ENCODE measurements around the gene KDM2B.
A peak's percentile ranks its signal among the peaks of the same experiment; 100 is the strongest.

Gene KDM2B

GRCh38 chr12:121400332-121401139 lies 180.3 kb downstream of the KDM2B start:
- peak; percentile 5 for TF ChIP-seq CTCF (IDR thresholded peaks at IDR 0.05; ENCODE audit: low read depth, low read length, missing control alignments)
- in situ Hi-C loops (cut with HindIII; ENCODE audit: low sequenced_read_pairs) = no loop called here
- peak overlapping the region; percentile 93 for H3K4me3 ChIP-seq (ENCODE audit: low read depth, low read length)
- DNase-seq (ENCODE audit: low read depth) = no peak

- in situ Hi-C loops (cut with HindIII; ENCODE audit: low sequenced_read_pairs) = no loop called here
- peak within 1 kb of the TSS; percentile 93 for H3K4me3 ChIP-seq (ENCODE audit: low read depth, low read length)
- TF ChIP-seq CTCF (IDR thresholded peaks at IDR 0.05; ENCODE audit: low read depth, low read length, missing control alignments) = no peak
- DNase-seq (ENCODE audit: low read depth) = peak; percentile 94
Observed at GRCh38 chr12:121399391-121400331, 181.2 kb downstream of the KDM2B start, which contains the start of gene RNF34. TSS of gene RNF34 (plus strand) at chr12:121400118. CDS start at chr12:121400213, 95 bp downstream.

- DNase-seq (ENCODE audit: low read depth) = no peak
- no peak overlapping the region for H3K4me3 ChIP-seq (ENCODE audit: low read depth, low read length)
- TF ChIP-seq CTCF (IDR thresholded peaks at IDR 0.05; ENCODE audit: low read depth, low read length, missing control alignments) = no peak
- in situ Hi-C loops (cut with HindIII; ENCODE audit: low sequenced_read_pairs) = no loop called here
Observed at GRCh38 chr12:121398355-121398754, 182.5 kb downstream of the KDM2B start.

GRCh38 chr12:121397521-121397920 lies 183.3 kb downstream of the KDM2B start:
- no peak overlapping the region for H3K4me3 ChIP-seq (ENCODE audit: low read depth, low read length)
- in situ Hi-C loops (cut with HindIII; ENCODE audit: low sequenced_read_pairs) = no loop called here
- no peak for DNase-seq (ENCODE audit: low read depth)
- TF ChIP-seq CTCF (IDR thresholded peaks at IDR 0.05; ENCODE audit: low read depth, low read length, missing control alignments) = no peak

GRCh38 chr12:121392325-121392716 lies 188.5 kb downstream of the KDM2B start:
- in situ Hi-C loops (cut with HindIII; ENCODE audit: low sequenced_read_pairs) = no loop called here
- H3K4me3 ChIP-seq (ENCODE audit: low read depth, low read length) = no peak overlapping the region
- TF ChIP-seq CTCF (IDR thresholded peaks at IDR 0.05; ENCODE audit: low read depth, low read length, missing control alignments) = no peak
- DNase-seq (ENCODE audit: low read depth) = no peak

GRCh38 chr12:121391619-121392324 lies 189.1 kb downstream of the KDM2B start:
- in situ Hi-C loops (cut with HindIII; ENCODE audit: low sequenced_read_pairs) = no loop called here
- no peak for TF ChIP-seq CTCF (IDR thresholded peaks at IDR 0.05; ENCODE audit: low read depth, low read length, missing control alignments)
- H3K4me3 ChIP-seq (ENCODE audit: low read depth, low read length) = no peak overlapping the region
- no peak for DNase-seq (ENCODE audit: low read depth)
